Panc1 (cell line): Measurements from ENCODE around the gene S100A6. TPM values are rescaled to one million over a fixed set of nuclear protein-coding genes. Genes with fewer than 3 reads are reported as not detected.

Experiments used
- ATAC-seq: fragments of 200-7000 bp; cut with Tn5 transposase; 2 replicates; pipeline ENCODE4 v1.9.1; 2020; ENCODE audit warnings: mild to moderate bottlenecking, moderate library complexity
- BruUV-seq: library from RNA; stranded (reverse); fragments of 400-500 nt; replicated peaks from 2 replicates; lab custom pipeline; 2021; lab: Mats Ljungman, UMichigan
- CTCF ChIA-PET: fragments of 300-600 bp; sonication (Branson Sonifier 250); formaldehyde crosslinking; loops from one replicate; lab custom pipeline; 2022; ENCODE audit warnings: antibody characterized with exemption; lab: Charles Lee
- POLR2A ChIA-PET: fragments of 300-600 bp; sonication (Branson Sonifier 250); formaldehyde crosslinking; loops from one replicate; lab custom pipeline; 2022; ENCODE audit warnings: antibody characterized with exemption; lab: Charles Lee
- DNase-seq: peaks from one replicate; pipeline ENCODE4 v3.0.0-alpha.2; 2010; ENCODE audit warnings: low read depth, low spot score
- H3K27ac ChIP-seq: 2 replicates; pipeline ENCODE4 v1.5.1; 2011; ENCODE audit warnings: mild to moderate bottlenecking, low read length, inconsistent platforms
- H3K27me3 ChIP-seq: fragments of 200-500 bp; sonication (Bioruptor generic); 2 replicates; pipeline ENCODE4 v1.6.0; 2014; ENCODE audit warnings: low read length, inconsistent platforms; ENCODE audit not compliant: control insufficient read depth, insufficient read depth
- H3K36me3 ChIP-seq: fragments of 200-500 bp; sonication (Bioruptor generic); 2 replicates; pipeline ENCODE4 v1.5.1; 2014; ENCODE audit warnings: inconsistent platforms, mild to moderate bottlenecking, low read length, moderate library complexity; ENCODE audit not compliant: control insufficient read depth, insufficient read depth
- H3K4me1 ChIP-seq: 2 replicates; pipeline ENCODE4 v1.5.1; 2011; ENCODE audit warnings: inconsistent platforms, mild to moderate bottlenecking, low read length, moderate library complexity; ENCODE audit not compliant: control insufficient read depth, insufficient read depth
- H3K4me3 ChIP-seq, 2 experiments: 2 replicates each; pipeline ENCODE4 v1.5.1; 2011 to 2012; ENCODE audit warnings: low read depth in 2 of 2, low read length in 2 of 2, mild to moderate bottlenecking in 2 of 2, inconsistent platforms in 1 of 2, moderate library complexity in 1 of 2
- H3K9me3 ChIP-seq: fragments of 200-500 bp; sonication (Bioruptor generic); 2 replicates; pipeline ENCODE4 v1.5.1; 2014; ENCODE audit warnings: low read depth, mild to moderate bottlenecking, inconsistent platforms, low read length, moderate library complexity; ENCODE audit not compliant: control insufficient read depth, insufficient read depth
- POLR2AphosphoS5 ChIP-seq: IDR thresholded peaks from 2 replicates; pipeline ENCODE4 v1.6.1; 2012; ENCODE audit warnings: mild to moderate bottlenecking, low read depth, low read length, moderate library complexity
- SIN3A ChIP-seq: IDR thresholded peaks from 2 replicates; pipeline ENCODE4 v1.6.1; 2012; ENCODE audit warnings: low read depth, mild to moderate bottlenecking, low read length, moderate library complexity, borderline replicate concordance; ENCODE audit not compliant: insufficient read depth
- TCF7L2 ChIP-seq: IDR thresholded peaks from 2 replicates; pipeline ENCODE4 v1.6.1; 2011; ENCODE audit warnings: mild to moderate bottlenecking, low read depth, low read length, inconsistent platforms
- in situ Hi-C: cut with HindIII; loops from 2 replicates; pipeline ENCODE4 v1.10.0; 2016; ENCODE audit warnings: low sequenced_read_pairs, low pct_unique_long_range_greater_than_20kb
- intact Hi-C: fragments of 100-400 bp; cut with micrococcal nuclease; formaldehyde crosslinking; loops from one replicate; pipeline ENCODE4 v1.10.0; 2022; ENCODE audit not compliant: unreplicated experiment
- total RNA-seq: library from RNA; stranded (reverse); gene quantifications from one replicate; pipeline ENCODE4 v1.2.1, GENCODE V29; 2021; ENCODE audit not compliant: unreplicated experiment
- TF ChIP-seq, protein P1 (sequence below): fragments of 450-650 bp; IDR thresholded peaks from 2 replicates; pipeline ENCODE4 v1.5.1; 2017; ENCODE audit warnings: mild to moderate bottlenecking
- TF ChIP-seq, protein P2 (sequence below), 2 experiments: IDR thresholded peaks; 2 replicates each; pipeline ENCODE4 v1.6.1; 2011 to 2012; ENCODE audit warnings: low read depth in 2 of 2, control low read depth in 1 of 2, low read length in 1 of 2, mild to moderate bottlenecking in 1 of 2, moderate library complexity in 1 of 2; ENCODE audit not compliant: insufficient read depth in 1 of 2

Gene S100A6
- total RNA-seq, 1 experiment from 2014 or later, result 1,986 TPM

DNA sequence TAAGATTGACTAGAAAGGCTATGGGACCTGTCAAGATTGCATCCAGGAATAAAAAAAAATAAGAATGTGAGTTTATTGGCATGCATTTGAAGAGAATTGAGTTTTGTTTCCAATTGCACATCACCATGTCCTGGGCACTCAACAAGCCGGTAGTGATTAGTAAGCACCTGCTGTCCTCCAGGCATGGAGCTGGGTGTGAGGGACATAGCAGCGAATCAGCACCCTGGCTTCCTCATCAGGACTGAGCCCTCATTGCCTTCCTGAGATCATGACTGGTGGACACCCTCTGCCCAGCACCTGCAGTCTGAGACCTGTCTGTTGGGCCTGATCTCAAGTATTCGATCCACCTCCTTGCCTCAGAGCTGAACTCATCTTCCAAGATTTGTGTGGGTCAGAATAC lies 26.8 kb downstream of the S100A6 start:
- H3K36me3 ChIP-seq, result no peaks in the 10 kb centered on the region
- no peak for DNase-seq
- H3K4me1 ChIP-seq, result peaks cover 47% of the 10 kb centered on the region
- in situ Hi-C loops, result no loop called here
- ChIA-PET POLR2A (no interaction called here), CTCF (interaction anchor here (0.5 to 1.2 kb wide), 3 partner anchors 24 to 477 kb away, joined by 3 to 8 read pairs (median 4); partner anchors contain the start of gene RAB13)
- no peaks in the 10 kb centered on the region for H3K9me3 ChIP-seq
- H3K27me3 ChIP-seq, result no peaks in the 10 kb centered on the region
- H3K4me3 ChIP-seq, result no peak overlapping the region
- intact Hi-C loops, result loop anchor here (5.0 kb wide), 1 partner anchor 153 kb away; no protein-coding TSS in a partner anchor
- peak overlapping the region; percentile 71 for H3K27ac ChIP-seq
- ATAC-seq, result no peak
- TF ChIP-seq, protein P1, sequence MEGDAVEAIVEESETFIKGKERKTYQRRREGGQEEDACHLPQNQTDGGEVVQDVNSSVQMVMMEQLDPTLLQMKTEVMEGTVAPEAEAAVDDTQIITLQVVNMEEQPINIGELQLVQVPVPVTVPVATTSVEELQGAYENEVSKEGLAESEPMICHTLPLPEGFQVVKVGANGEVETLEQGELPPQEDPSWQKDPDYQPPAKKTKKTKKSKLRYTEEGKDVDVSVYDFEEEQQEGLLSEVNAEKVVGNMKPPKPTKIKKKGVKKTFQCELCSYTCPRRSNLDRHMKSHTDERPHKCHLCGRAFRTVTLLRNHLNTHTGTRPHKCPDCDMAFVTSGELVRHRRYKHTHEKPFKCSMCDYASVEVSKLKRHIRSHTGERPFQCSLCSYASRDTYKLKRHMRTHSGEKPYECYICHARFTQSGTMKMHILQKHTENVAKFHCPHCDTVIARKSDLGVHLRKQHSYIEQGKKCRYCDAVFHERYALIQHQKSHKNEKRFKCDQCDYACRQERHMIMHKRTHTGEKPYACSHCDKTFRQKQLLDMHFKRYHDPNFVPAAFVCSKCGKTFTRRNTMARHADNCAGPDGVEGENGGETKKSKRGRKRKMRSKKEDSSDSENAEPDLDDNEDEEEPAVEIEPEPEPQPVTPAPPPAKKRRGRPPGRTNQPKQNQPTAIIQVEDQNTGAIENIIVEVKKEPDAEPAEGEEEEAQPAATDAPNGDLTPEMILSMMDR, result no peak
- TF ChIP-seq TCF7L2, result no peak
- TF ChIP-seq SIN3A, result no peak
- no peak for TF ChIP-seq POLR2AphosphoS5
- TF ChIP-seq, protein P2, sequence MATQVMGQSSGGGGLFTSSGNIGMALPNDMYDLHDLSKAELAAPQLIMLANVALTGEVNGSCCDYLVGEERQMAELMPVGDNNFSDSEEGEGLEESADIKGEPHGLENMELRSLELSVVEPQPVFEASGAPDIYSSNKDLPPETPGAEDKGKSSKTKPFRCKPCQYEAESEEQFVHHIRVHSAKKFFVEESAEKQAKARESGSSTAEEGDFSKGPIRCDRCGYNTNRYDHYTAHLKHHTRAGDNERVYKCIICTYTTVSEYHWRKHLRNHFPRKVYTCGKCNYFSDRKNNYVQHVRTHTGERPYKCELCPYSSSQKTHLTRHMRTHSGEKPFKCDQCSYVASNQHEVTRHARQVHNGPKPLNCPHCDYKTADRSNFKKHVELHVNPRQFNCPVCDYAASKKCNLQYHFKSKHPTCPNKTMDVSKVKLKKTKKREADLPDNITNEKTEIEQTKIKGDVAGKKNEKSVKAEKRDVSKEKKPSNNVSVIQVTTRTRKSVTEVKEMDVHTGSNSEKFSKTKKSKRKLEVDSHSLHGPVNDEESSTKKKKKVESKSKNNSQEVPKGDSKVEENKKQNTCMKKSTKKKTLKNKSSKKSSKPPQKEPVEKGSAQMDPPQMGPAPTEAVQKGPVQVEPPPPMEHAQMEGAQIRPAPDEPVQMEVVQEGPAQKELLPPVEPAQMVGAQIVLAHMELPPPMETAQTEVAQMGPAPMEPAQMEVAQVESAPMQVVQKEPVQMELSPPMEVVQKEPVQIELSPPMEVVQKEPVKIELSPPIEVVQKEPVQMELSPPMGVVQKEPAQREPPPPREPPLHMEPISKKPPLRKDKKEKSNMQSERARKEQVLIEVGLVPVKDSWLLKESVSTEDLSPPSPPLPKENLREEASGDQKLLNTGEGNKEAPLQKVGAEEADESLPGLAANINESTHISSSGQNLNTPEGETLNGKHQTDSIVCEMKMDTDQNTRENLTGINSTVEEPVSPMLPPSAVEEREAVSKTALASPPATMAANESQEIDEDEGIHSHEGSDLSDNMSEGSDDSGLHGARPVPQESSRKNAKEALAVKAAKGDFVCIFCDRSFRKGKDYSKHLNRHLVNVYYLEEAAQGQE (IDR thresholded peaks at IDR 0.05; ENCODE audit: insufficient read depth in 1 of 2, low read depth in 2 of 2, low read length in 1 of 2), result no peak
- no TSS peak for BruUV-seq

DNA sequence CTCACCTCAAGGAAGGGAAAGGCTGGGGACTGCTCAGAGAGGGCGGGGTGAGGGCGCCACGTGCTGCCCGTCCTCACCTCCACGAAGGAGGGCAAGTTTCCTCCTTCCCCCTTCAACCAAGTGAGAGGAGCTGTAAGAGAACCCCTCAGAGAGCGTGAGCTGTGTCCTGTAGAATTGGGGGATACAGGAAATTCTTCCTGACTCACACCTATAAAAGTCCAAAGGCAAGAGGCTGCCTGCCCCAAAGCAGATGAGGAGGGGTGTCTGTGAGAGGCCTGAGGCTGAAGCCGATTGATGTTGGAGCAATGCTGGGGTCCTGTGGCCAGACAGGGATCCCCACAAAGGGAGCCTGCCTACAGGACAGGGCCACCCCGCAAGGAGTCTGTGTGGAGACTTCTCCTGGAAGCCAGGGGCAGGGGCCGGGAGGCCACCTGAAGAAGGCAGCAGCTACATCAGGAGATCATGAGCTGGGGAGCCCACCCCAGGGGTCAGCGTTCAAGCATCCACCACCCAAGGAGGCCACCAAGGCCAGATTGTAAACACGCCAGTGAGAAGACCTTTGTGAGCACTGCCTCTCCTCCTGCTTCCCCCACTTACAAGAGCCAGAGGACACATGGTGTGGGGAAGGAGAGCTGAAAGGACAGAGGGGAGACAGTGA lies 27.7 kb downstream of the S100A6 start:
- no TSS peak for BruUV-seq
- H3K27ac ChIP-seq, result peak overlapping the region; percentile 71
- no peak for DNase-seq
- ChIA-PET POLR2A (no interaction called here), CTCF (interaction anchor here (0.6 to 1.0 kb wide), 3 partner anchors 10 to 159 kb away, joined by 3 to 5 read pairs (median 3); partner anchors contain the start of gene PGLYRP4)
- H3K4me3 ChIP-seq, result no peak overlapping the region
- TF ChIP-seq TCF7L2, result no peak
- TF ChIP-seq SIN3A, result no peak
- TF ChIP-seq, protein P2 (IDR thresholded peaks at IDR 0.05; ENCODE audit: insufficient read depth in 1 of 2, low read depth in 2 of 2, low read length in 1 of 2), result no peak
- TF ChIP-seq POLR2AphosphoS5, result no peak
- TF ChIP-seq, protein P1, result no peak
- no peaks in the 10 kb centered on the region for H3K9me3 ChIP-seq
- intact Hi-C loops, result loop anchor here (5.0 kb wide), 1 partner anchor 154 kb away; no protein-coding TSS in a partner anchor
- peaks cover 43% of the 10 kb centered on the region for H3K4me1 ChIP-seq
- ATAC-seq, result no peak
- no peaks in the 10 kb centered on the region for H3K27me3 ChIP-seq
- no peaks in the 10 kb centered on the region for H3K36me3 ChIP-seq
- in situ Hi-C loops, result no loop called here
